AG09309 (cell line): ENCODE results near the gene EMC6.
A peak's percentile ranks its signal among the peaks of the same experiment; 100 is the strongest.

Experiments used
- DNase-seq: peaks from one replicate; pipeline ENCODE4 v3.0.0-alpha.2; 2010; ENCODE audit warnings: low read depth
- H3K4me3 ChIP-seq: 2 replicates; pipeline ENCODE4 v1.5.1; 2011; ENCODE audit warnings: mild to moderate bottlenecking, low read depth, low read length, moderate library complexity; ENCODE audit not compliant: control insufficient read depth
- TF ChIP-seq, protein P1 (sequence below): IDR thresholded peaks from 2 replicates; pipeline ENCODE4 v1.5.1; 2011; ENCODE audit warnings: mild to moderate bottlenecking, low read depth, low read length, inconsistent platforms; ENCODE audit not compliant: insufficient read depth, control insufficient read depth; ENCODE audit errors: missing control alignments

EMC6 gene

DNA sequence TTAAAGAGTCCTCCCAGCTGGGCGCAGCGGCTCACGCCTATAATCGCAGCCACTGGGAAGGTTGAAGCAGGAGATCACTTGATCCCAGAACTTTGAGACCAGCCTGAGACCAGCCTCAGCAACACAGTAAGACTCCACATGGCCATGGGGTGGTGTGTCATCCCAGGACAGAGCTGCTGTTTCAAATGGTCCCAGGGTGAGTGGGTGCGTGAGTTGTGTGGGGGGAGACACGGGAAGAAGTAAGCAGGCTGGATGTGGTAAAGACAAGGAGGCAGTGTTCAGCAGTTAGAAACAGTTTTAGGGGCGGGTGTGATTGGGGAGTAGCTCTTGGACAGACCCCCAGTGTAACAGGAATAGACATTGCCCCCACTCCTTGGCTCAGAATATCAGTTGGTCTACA, 36.3 kb upstream of the EMC6 start:
- H3K4me3 ChIP-seq, result no peak overlapping the region
- no peak for DNase-seq
- TF ChIP-seq, protein P1, sequence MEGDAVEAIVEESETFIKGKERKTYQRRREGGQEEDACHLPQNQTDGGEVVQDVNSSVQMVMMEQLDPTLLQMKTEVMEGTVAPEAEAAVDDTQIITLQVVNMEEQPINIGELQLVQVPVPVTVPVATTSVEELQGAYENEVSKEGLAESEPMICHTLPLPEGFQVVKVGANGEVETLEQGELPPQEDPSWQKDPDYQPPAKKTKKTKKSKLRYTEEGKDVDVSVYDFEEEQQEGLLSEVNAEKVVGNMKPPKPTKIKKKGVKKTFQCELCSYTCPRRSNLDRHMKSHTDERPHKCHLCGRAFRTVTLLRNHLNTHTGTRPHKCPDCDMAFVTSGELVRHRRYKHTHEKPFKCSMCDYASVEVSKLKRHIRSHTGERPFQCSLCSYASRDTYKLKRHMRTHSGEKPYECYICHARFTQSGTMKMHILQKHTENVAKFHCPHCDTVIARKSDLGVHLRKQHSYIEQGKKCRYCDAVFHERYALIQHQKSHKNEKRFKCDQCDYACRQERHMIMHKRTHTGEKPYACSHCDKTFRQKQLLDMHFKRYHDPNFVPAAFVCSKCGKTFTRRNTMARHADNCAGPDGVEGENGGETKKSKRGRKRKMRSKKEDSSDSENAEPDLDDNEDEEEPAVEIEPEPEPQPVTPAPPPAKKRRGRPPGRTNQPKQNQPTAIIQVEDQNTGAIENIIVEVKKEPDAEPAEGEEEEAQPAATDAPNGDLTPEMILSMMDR, result no peak

DNA sequence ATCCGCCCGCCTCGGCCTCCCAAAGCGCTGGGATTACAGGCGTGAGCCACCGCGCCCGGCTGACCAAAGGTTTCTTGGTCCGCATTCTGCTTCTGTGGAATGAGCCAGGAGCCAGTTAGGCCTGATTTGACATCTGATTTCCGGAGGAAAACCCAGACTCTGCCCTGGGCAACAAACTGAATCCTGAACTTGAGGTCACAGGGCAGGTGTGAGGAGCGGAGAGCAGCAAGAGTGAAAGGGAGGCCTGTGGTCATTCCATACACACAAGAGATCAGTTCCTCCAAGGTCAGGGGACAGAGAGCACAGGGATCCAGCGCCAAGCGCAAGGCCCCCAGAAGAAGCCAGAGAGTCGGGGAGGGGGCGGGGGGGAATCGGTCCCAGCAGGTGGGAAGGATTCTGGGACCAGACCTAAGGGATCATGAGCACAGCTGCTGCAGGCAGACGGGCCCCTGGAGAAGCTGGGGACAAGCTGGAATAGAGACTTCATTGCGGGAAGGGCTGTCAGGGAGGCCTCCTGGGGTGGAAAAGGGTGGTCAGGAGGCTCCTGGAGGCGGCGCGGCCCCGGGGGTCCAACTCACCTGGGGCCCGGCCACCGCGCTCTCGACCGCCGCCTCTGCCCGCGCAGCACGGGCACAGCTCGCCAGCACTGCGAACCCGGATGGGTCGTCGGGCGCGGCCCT, 33.0 kb upstream of the EMC6 start:
- no peak for DNase-seq
- TF ChIP-seq, protein P1, result no peak
- peak overlapping the region; percentile 62 for H3K4me3 ChIP-seq

DNA sequence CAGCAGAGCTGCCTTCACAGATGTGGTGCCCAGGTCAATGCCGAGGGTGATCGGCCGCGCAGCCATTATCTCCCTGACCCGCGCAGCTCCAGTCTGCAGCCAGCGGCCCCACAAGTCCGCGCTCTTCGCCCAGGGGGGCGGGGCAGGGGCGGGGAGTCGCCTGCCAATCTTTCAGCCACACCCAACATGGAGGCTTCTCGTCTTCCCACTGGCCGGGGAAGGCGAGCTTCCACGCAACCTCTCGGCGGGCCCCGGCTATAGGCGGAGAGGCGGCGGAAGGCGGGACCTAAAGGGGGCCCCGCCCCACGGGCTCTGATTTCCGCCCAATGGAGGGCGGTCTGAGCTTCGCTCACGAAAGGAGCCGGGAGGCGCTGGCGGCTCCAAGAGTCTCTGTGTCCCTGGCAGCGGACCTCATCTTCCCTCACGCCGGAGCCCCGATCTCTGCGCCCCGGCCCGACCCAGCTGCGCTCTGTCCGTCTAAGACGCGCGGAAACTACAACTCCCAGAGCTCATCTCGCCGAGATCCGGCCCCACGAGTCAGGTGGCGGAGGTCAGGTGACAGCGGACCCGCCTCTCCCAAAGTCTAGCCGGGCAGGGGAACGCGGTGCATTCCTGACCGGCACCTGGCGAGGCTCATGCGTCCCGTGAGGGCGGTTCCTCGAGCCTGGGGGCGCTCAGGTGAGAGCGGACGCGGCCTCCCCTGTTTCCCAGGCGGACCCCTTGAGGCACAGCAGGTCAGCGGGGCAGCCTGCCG, 32.3 kb upstream of the EMC6 start, which contains the start of the genes CTNS and SHPK:
CTNS (plus strand) TSS at position 607 of the 754 bp plus-strand sequence. CDS start 3,447 bp downstream, outside the sequence.
SHPK (minus strand) TSS at position 97 of the 754 bp plus-strand sequence; CDS start at position 66, 31 bp downstream.
- peak within 1 kb of the TSS; percentile 62 for H3K4me3 ChIP-seq
- peak; percentile 75 for DNase-seq
- TF ChIP-seq, protein P1, result no peak

DNA sequence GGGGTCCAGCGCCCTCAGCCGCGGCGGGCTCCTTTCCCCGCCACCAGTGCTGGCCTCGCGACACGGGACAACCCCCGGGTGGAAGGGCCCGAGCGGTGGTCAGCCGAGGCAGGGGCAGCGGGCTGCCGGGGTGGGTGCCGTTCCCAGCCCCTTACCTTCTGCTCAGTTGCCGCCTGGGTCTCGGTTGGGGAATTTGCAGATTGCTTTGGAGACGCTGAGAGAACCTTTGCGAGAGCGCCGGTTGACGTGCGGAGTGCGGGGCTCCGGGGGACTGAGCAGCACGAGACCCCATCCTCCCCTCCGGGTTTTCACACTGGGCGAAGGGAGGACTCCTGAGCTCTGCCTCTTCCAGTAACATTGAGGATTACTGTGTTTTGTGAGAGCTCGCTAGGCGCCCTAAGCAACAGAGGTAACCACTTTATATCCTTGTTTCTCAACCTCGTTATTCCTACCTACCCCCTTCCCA, 31.7 kb upstream of the EMC6 start:
- TF ChIP-seq, protein P1, result no peak
- DNase-seq, result no peak
- peak overlapping the region; percentile 62 for H3K4me3 ChIP-seq

DNA sequence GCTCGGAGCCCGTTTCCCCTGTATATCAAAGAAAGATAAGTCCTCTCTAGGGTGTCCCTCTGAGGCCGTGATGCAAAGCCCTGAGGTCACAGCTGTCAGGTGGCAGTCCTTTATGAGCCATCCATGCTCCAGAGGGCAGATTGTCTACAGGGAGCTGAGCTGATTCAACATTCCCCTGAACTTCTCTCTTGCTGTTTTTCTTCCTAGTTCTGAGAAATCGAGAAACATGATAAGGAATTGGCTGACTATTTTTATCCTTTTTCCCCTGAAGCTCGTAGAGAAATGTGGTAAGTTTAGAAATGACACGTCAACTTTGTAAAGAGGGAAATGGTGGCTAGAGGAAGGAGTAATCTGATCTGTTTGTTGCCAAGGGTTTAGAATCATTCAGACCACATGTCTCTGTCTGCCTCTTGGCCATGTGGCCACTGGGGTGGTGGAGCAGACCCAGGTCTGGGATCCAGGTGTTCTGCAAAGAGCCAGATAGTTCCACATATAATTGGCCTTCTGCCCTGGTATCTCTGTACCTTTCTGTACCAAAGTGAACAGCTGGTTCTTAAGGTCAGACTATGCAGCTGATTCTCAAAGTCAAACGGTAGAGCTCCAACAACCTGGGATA, 28.5 kb upstream of the EMC6 start:
- peak; percentile 45 for DNase-seq
- TF ChIP-seq, protein P1, result no peak
- H3K4me3 ChIP-seq, result no peak overlapping the region

DNA sequence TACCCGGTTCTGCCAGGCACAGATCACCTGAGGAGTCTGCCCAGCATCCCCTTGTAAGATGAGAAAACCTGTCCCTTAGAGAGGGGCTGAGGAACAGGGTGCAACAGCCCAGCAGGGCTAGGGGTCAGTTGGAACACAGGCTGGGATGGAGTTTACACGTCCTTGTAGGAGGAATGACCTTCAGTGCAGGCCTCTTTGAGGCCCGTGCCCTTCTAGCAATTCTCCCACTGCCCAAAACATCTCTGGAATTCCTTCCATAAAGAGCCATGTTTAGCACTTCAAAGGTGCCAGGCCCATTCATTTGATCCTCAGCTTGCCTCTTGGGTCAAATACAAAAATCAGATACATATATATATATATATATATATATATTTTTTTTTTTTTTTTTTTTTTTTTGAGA, 27.6 kb upstream of the EMC6 start:
- TF ChIP-seq, protein P1, result no peak
- no peak for DNase-seq
- H3K4me3 ChIP-seq, result no peak overlapping the region
